Suppressor macrophage (primary cell): Measurements from ENCODE around the gene AMFR.

Experiments
- DNase-seq, 4 experiments: peaks; one replicate each; pipeline ENCODE4 v3.0.0-alpha.2; 2020 to 2022

AMFR gene

GRCh38 chr16:56346131-56346890 lies 79.0 kb downstream of the AMFR start:
- DNase-seq: no peak

DNA sequence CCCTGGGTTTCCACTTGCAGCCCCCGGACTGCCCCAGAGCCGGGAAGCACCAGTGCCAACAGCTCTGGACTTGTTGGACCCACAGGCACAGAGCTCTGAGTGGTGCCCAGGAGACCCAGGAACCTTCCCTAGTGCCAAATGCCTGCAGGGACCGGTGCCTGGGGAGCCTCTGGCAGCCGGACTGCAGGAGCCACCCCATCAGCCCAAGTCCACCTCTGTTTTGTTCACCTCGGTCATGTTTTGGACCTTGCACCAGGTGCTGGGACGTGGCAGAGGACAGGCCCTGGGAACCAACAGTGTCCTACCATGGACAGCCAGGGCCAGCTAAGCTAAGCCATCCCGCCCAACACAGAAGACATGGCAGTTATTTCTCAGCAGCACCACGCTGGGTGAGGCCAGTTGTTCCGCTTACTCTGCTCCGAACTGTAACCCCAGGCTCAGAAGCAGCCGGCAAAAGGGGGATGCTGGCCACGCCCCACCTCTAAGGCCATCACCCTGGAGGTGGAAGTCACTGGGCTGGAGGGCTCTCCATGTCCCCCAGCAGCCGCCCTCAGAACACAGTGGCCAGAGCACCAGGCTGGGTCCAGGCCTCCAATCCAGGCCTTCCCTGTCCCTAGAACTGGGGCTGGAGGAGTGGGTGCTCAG lies 79.8 kb downstream of the AMFR start:
- no peak for DNase-seq

DNA sequence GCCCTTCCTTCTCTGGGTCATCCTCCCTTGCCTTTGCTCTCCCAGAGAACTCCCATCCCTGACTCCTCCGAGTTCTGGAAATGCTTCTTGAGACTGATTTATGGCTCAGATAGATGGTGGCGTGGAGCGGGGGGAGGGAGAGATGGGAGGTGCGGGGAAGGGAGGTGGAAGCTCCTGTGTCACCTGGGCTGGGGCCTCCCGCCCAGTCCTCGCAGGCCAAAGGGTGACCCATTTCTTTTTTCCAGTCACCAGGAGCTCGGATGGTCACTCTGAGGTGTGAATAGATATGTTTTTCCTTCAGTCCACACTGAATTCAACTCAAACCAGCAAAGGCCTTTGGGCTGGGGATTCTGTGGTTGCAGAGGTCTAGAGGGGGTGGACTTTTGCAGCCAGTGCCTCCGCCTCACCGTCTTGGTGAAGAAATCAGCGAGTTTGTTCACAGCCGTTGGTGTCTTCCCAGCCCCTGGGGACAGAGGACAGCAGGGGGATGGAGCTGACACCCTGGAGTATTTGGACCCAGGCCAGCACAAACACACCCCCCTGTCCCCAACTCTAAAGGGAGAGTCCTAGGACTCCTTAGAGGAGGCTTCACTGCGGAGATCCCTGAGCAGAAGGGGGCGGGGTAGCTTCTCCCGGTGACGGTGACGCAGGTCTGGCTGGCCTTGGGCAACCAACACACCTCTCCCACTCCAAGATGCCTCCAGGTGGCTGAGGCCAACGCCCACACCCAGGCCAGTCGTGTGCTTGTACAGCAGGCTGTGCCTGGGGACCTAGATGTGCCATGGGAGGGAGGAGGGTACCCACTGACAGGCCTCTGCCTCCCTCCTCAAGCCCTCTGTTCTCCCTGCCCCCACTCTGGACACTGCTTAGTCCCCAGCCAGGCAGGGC lies 80.6 kb downstream of the AMFR start:
- DNase-seq: no peak

GRCh38 chr16:56343661-56344517 lies 81.5 kb downstream of the AMFR start:
- no peak for DNase-seq

DNA sequence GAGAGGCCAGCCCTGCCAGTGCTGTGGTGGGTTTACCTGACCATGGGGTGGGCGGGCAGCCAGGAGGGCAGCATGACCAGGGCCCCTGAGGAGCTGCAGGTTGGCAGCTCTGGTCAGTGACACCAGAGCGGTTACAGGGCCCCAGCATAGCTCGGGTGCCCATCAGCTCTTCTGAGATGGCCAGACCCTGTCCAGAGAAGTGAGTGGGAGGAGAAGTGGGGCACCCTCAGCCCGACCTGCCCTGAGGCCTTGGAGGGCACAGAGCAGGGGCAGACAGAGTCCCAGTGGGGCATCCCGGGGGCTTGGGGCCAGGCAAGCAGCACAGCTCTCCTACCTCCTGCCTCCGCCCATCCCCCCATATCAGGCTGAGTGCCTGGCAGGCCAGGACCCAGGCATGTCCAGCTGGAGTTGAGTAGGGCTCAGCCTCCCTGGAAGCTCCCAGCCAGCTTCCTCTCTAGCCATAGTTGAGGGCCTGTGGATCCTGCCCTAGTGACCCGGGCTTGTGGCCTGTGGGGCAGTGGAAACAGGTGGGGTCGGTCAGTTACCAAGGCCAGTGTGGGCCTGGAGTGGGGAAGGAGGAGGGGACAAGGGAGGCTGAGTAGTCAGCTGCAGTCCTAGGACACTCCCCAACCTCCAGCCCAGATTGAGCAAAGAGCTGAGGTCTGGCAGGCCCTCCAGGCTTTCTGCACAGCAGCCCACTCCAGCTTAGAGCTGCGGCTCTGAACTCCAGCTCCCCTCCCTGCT lies 83.5 kb downstream of the AMFR start:
- no peak for DNase-seq

- DNase-seq: no peak
Observed at GRCh38 chr16:56340864-56341365, 84.4 kb downstream of the AMFR start.

DNA sequence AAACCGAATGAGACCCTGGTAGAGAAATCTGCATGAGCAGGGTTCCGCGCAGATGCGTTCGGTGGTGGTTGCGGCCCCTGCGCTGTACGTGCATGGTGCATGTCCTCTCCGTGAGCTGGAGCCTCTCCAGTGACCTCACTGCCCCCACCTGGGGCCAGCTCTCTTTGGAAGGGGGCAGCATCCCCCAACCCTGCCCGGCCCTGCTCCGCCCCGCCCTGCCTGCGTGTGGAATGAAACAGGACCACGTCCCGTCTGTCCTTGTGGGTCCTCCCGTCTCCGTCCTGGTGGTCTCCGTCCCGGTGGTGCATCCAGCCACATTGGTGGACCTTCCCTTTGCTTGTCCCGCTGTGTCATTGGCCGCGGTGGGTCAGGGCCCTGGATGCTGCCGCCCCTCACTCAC lies 84.9 kb downstream of the AMFR start:
- no peak for DNase-seq

DNA sequence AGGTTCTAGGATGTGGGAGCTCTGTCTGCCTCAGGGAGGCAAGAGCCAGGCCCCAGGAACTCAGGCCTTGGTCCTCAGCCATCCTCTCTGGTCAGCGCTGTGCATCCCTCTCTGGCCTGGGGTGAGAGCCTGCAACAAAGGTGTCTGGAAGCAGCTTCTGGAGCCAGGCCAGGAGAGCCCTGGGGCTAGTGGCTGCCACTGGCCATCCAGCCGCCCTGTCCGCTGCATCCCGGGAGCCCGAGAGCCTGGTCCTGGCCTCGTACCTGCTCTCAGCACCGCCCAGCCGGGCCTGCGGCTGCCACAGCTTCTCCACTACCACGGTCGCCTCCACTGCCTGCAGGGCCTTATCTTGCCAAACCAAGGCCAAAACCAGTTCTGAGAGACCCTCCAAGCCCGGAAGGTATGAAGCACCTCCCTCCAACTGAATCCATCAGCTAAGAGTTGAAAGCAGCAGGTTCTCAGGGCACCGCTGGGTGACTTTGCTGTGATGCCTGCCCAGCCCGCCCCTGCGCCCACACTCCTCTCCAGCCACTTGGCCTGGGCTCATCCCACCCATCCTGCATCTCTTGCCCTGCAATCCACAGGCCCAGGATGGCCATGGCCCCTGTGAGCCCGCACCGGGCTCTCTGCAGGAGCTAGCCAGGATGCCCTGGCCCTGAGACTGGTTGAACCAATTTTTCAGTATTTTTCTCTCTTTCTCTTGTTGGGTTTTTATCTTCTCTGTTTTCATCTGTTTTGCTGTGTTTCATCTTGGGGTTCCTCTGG lies 85.7 kb downstream of the AMFR start:
- DNase-seq: no peak

DNA sequence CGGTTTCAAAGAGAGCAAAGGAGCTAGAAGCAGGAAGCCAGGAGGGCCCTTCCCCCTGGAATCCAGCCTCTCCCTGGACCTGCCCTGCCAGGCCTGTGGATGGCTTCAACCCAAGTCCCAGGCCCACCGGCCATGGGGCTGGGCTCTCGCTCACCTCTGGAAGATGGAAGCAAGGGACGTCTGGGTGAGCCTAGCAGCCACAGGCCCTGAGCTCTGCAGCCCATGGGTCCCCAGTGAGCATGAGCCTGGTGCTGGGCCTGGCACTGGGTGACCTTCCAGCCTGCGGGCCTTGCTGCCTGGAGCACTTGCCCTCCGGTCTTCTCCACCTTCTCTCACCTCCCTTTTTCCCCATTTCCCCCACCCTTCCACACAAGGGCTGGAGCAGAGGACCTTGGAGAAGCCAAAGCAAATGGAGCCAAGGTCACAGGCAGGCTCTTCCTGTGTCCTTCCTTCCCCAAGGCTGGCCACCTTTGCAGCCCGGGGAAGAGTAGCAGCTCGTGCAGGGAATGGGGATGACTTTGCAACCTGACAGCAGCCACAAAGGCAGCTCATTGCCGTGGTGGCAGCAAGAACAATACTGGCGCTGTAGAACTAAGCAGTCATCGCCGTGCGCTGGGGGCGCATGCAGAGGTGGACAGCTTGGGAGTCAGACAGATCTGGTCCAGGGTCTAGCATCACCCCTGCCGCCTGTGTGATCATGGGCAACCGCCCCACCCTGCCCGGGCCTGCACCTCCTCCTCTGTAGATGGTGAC lies 86.6 kb downstream of the AMFR start:
- no peak for DNase-seq

GRCh38 chr16:56337858-56338325 lies 87.5 kb downstream of the AMFR start:
- DNase-seq: no peak

- DNase-seq: no peak
Observed at GRCh38 chr16:56337131-56337857, 88.1 kb downstream of the AMFR start.

DNA sequence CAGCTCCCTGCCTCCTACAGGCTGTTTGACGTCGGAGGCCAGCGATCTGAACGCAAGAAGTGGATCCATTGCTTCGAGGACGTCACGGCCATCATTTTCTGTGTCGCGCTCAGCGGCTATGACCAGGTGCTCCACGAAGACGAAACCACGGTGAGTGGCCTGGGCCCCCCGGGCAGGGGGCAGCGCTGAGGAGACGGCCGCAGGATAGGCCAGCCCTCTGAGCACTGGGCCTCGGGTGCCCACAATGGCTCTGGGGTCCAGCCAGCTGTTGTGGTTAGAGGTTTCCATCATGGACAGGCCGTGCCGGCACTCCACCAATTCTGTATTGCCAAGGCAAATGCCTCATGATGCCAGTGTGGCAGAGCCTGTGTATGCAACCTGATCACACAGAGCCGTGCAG lies 88.6 kb downstream of the AMFR start:
- no peak for DNase-seq

DNA sequence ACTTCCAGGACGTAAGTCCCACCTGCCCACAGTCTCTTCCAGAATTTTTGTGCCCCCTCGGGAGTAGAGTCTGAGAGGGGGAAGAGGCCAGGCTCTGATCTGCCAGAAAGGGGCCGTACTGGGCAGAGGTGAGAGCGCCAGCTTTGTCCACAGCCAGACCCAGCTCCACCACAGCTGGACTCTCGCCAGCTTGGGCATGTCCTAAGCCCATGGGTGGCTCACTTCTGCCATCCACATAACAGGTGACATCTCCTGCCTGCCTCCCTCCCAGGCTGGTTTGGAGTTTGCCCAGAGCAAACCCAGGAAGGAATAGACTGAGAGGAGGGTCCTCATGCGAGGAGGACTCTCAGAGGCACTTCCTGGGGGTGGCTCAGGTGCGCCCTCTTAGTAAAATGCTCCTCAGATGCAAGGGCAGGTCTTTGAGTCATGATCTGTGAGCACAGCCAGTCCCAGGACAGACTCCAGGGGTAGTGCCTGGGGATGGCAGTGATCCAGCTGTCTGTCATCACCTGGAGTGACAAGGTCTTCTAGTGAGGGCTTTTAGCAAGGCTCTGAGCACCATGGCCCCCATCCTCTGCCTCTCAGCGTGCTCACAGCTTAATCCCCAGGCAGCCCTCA lies 89.2 kb downstream of the AMFR start:
- DNase-seq: no peak

GRCh38 chr16:56334761-56335160 lies 90.6 kb downstream of the AMFR start:
- DNase-seq: no peak

- peak in 3 of 4 experiments; percentile 13 to 47 (median 23) for DNase-seq
Observed at GRCh38 chr16:56332464-56333079, 92.8 kb downstream of the AMFR start.

DNA sequence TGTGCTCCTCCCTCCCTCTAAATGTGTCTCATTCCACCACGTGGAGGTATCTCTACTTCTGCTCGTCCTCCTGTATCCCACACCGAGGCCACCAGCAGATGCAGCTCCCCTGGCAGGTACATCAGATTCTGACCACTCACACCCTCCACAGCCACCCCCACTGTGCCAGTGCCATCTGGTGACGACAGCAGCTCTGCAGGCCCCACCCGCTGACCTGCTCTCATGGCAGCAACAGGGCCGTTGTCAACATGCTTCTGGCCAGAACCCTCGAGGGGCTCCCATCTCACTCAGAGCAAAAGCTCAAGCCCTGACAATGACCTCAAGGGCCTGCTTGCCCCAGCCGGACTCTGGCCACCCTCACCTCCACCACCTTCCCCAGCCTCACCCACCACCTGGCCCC lies 93.4 kb downstream of the AMFR start:
- no peak for DNase-seq

DNA sequence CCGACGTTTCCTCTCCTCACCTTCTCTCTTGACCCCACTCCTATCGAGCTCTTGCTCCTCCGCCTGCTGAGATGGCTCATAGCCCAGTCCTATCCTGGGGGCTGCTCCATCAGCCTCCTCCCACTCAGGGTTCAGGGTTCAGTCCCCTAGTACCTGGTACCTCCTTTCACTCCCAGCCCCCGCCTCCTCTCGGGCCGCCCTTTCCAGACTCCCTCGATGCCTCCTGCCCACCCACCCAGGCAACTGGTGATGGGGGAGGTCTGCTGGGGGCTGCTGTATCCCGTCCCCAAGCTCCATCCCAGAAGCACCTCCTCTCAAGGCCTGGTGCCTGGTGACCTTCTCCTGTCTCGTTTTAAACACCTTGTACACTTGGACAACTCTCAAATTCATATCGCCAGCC lies 93.9 kb downstream of the AMFR start:
- no peak for DNase-seq

DNA sequence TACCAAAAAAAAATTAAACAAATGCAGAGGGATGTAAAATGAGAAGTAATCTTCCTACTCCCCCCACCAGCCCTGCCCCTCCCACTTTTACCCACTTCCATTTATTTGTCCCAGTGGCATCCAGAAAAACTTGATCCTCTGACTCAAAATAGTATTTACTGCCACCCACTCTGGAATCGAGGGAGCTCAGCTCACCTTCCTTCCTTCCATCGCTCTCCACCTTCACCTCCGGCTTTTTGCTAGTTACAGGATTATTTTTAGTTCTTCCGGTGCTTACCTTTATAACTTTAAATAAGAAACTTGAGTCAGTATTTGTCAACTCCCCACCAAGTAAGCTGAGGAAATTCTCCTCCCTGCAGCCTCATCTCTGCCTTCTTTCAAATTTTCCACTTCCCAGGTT lies 94.9 kb downstream of the AMFR start:
- no peak for DNase-seq
